IMR-90 (cell line): Measurements from ENCODE around the gene SLC2A1. TPM values are rescaled to one million over a fixed set of nuclear protein-coding genes. Genes with fewer than 3 reads are reported as not detected.

Experiments used
- ATAC-seq: fragments of 200-7000 bp; cut with Tn5 transposase; 2 replicates; pipeline ENCODE4 v1.9.1; 2020; ENCODE audit warnings: low read depth, mild to moderate bottlenecking, moderate library complexity
- BruUV-seq: library from RNA; stranded (reverse); fragments of 400-500 nt; replicated peaks from 2 replicates; lab custom pipeline; 2021; lab: Mats Ljungman, UMichigan
- CTCF ChIA-PET: fragments of 300-600 bp; formaldehyde crosslinking; extraction: SDS; loops from one replicate; lab custom pipeline; 2021; ENCODE audit warnings: antibody characterized with exemption; lab: Yijun Ruan, JAX
- POLR2A ChIA-PET: fragments of 300-600 bp; sonication (Branson Sonifier 250); formaldehyde crosslinking; loops from one replicate; lab custom pipeline; 2022; ENCODE audit warnings: antibody characterized with exemption; ENCODE audit not compliant: unreplicated experiment; lab: Charles Lee
- DNase-seq: peaks from one replicate; pipeline ENCODE4 v3.0.0; 2013
- H2AFZ ChIP-seq: replicated peaks from 2 replicates; pipeline ENCODE3; 2013; ENCODE audit warnings: low read length, mild to moderate bottlenecking; ENCODE audit not compliant: poor library complexity
- H2AK5ac ChIP-seq: 2 replicates; pipeline ENCODE4 v1.6.1; 2013; ENCODE audit warnings: low read depth, low read length, inconsistent platforms
- H2AK9ac ChIP-seq: replicated peaks from 2 replicates; pipeline ENCODE3; 2013; ENCODE audit warnings: mild to moderate bottlenecking, low read depth, low read length, moderate library complexity; ENCODE audit not compliant: poor library complexity
- H2BK120ac ChIP-seq: 2 replicates; pipeline ENCODE4 v1.6.1; 2013; ENCODE audit warnings: low read depth, low read length, inconsistent platforms
- H2BK15ac ChIP-seq: 3 replicates; pipeline ENCODE4 v1.6.1; 2013; ENCODE audit warnings: low read depth, low read length, inconsistent platforms
- H2BK20ac ChIP-seq: 2 replicates; pipeline ENCODE4 v1.6.1; 2013; ENCODE audit warnings: low read depth, mild to moderate bottlenecking, inconsistent platforms, low read length, moderate library complexity
- H2BK5ac ChIP-seq: 2 replicates; pipeline ENCODE4 v1.6.1; 2013; ENCODE audit warnings: mild to moderate bottlenecking, low read depth, low read length, inconsistent platforms; ENCODE audit not compliant: poor library complexity, severe bottlenecking
- H3K14ac ChIP-seq: replicated peaks from 2 replicates; pipeline ENCODE4 v1.6.1; 2013; ENCODE audit warnings: low read depth, low read length, inconsistent platforms
- H3K18ac ChIP-seq: 2 replicates; pipeline ENCODE4 v1.6.1; 2013; ENCODE audit warnings: low read depth, low read length, control low read depth
- H3K23ac ChIP-seq: 2 replicates; pipeline ENCODE4 v1.6.1; 2013; ENCODE audit warnings: low read depth, low read length, inconsistent platforms
- H3K27ac ChIP-seq: 2 replicates; pipeline ENCODE4 v1.5.1; 2013; ENCODE audit warnings: mild to moderate bottlenecking, control low read depth, low read length; ENCODE audit not compliant: insufficient read depth
- H3K27me3 ChIP-seq: 2 replicates; pipeline ENCODE4 v1.6.1; 2013; ENCODE audit warnings: low read length; ENCODE audit not compliant: control insufficient read depth, insufficient read depth
- H3K36me3 ChIP-seq: 2 replicates; pipeline ENCODE4 v1.6.1; 2013; ENCODE audit warnings: low read length, mixed read lengths; ENCODE audit not compliant: control insufficient read depth, insufficient read depth
- H3K4ac ChIP-seq: 2 replicates; pipeline ENCODE4 v1.6.1; 2013; ENCODE audit warnings: low read depth, low read length, inconsistent platforms
- H3K4me1 ChIP-seq: 2 replicates; pipeline ENCODE4 v1.6.1; 2013; ENCODE audit warnings: low read length, mixed read lengths; ENCODE audit not compliant: control insufficient read depth, insufficient read depth
- H3K4me2 ChIP-seq: 2 replicates; pipeline ENCODE4 v1.6.1; 2013; ENCODE audit warnings: low read depth, mild to moderate bottlenecking, control low read depth, low read length, moderate library complexity
- H3K4me3 ChIP-seq: 2 replicates; pipeline ENCODE4 v1.5.1; 2013; ENCODE audit warnings: low read depth, mild to moderate bottlenecking, control low read depth, low read length, moderate library complexity; ENCODE audit not compliant: insufficient read depth
- H3K56ac ChIP-seq: 2 replicates; pipeline ENCODE4 v1.6.1; 2013; ENCODE audit warnings: low read length, inconsistent platforms; ENCODE audit not compliant: insufficient read depth; ENCODE audit errors: extremely low read depth
- H3K79me1 ChIP-seq, 2 experiments: 2 replicates each; pipeline ENCODE4 v1.6.1; 2013; ENCODE audit warnings: low read length in 2 of 2, inconsistent platforms in 1 of 2, low read depth in 1 of 2
- H3K9ac ChIP-seq: 2 replicates; pipeline ENCODE4 v1.6.1; 2013; ENCODE audit warnings: low read depth, low read length, control low read depth
- H3K9me1 ChIP-seq: 2 replicates; pipeline ENCODE4 v1.6.1; 2013; ENCODE audit warnings: low read length, inconsistent platforms; ENCODE audit not compliant: insufficient read depth
- H3K9me3 ChIP-seq: 2 replicates; pipeline ENCODE4 v1.6.1; 2013; ENCODE audit warnings: low read length; ENCODE audit not compliant: control insufficient read depth, insufficient read depth
- H4K20me1 ChIP-seq: 2 replicates; pipeline ENCODE4 v1.6.1; 2013; ENCODE audit warnings: low read length, inconsistent platforms; ENCODE audit not compliant: insufficient read depth
- H4K5ac ChIP-seq: 2 replicates; pipeline ENCODE4 v1.6.1; 2013; ENCODE audit warnings: mild to moderate bottlenecking, low read depth, low read length, control low read depth
- H4K8ac ChIP-seq, 2 experiments: 2 replicates each; pipeline ENCODE4 v1.6.1; 2013; ENCODE audit warnings: low read depth in 2 of 2, low read length in 2 of 2, control low read depth in 1 of 2, inconsistent platforms in 1 of 2
- H4K91ac ChIP-seq: 2 replicates; pipeline ENCODE4 v1.6.1; 2013; ENCODE audit warnings: low read depth, low read length, inconsistent platforms; ENCODE audit not compliant: insufficient read depth
- MAFK ChIP-seq: IDR thresholded peaks from 2 replicates; pipeline ENCODE4 v1.6.1; 2012; ENCODE audit warnings: low read depth, low read length, improper control_type of control experiment
- MAZ ChIP-seq: IDR thresholded peaks from 2 replicates; pipeline ENCODE4 v1.6.1; 2012; ENCODE audit warnings: low read depth, mild to moderate bottlenecking, low read length, improper control_type of control experiment, moderate library complexity, borderline replicate concordance
- RAD21 ChIP-seq: IDR thresholded peaks from 2 replicates; pipeline ENCODE4 v1.6.1; 2012; ENCODE audit warnings: low read length, improper control_type of control experiment
- USF2 ChIP-seq: fragments of 150-350 bp; IDR thresholded peaks from 2 replicates; pipeline ENCODE4 v1.6.1; 2017; ENCODE audit warnings: mild to moderate bottlenecking, antibody characterized with exemption, low read length, low read depth
- WGBS, 2 experiments: methylation state at CpG; one replicate each; pipeline versions ENCODE4 v1.1.5 to v1.1.7; 2013; ENCODE audit warnings: missing lambda C conversion rate in 2 of 2; ENCODE audit not compliant: insufficient read length in 1 of 2; ENCODE audit errors: extremely low coverage in 2 of 2; 5-methylcytosine and 5-hydroxymethylcytosine counted together
- dilution Hi-C: fragments of 300-500 bp; cut with HindIII; formaldehyde crosslinking; loops from one replicate; pipeline ENCODE4 v1.14.3; 2018; ENCODE audit warnings: low sequenced_read_pairs; ENCODE audit not compliant: unreplicated experiment
- in situ Hi-C: fragments of 300-500 bp; cut with MboI; formaldehyde crosslinking; loops from 3 replicates; pipeline ENCODE4 v1.14.3; 2019; ENCODE audit warnings: low sequenced_read_pairs, inconsistent platforms, mixed read lengths
- intact Hi-C: fragments of 100-400 bp; cut with micrococcal nuclease; formaldehyde crosslinking; loops from 2 replicates; pipeline ENCODE4 v1.10.0; 2022
- polyA plus RNA-seq, 3 experiments: library from polyadenylated mRNA; depleted of rRNA; stranded (reverse); fragments of >200 nt; gene quantifications; 2 replicates each; pipeline ENCODE4 v1.2.3, GENCODE V29; 2012; ENCODE audit warnings: low replicate concordance in 1 of 3
- total RNA-seq: library from RNA; depleted of rRNA; stranded (reverse); fragments of >200 nt; gene quantifications from 2 replicates; pipeline ENCODE4 v1.2.3, GENCODE V29; 2012

SLC2A1 gene
- total and polyA plus RNA-seq, 2 of the 4 experiments (the other 2 are of a cell fraction), result 200 to 395 TPM

- POLR2A ChIA-PET, result no interaction called here
- no peak overlapping the region for H2BK15ac ChIP-seq
Observed at GRCh38 chr1:42927274-42927841, 31.3 kb downstream of the SLC2A1 start.

More at GRCh38 chr1:42927274-42927841, 31.3 kb downstream of the SLC2A1 start:
- no peak for ATAC-seq
- H3K23ac ChIP-seq, result no peak overlapping the region
- no peak overlapping the region for H4K91ac ChIP-seq
- H4K5ac ChIP-seq, result no peak overlapping the region
- no peak overlapping the region for H3K4ac ChIP-seq
- no peak overlapping the region for H4K8ac ChIP-seq
- intact Hi-C loops, result no loop called here
- WGBS, 2 experiments, result 90% methylated on average over 5 of the region's 8 CpGs; no CpG with 5 or more reads in 1 of the 2 experiments
- no peak overlapping the region for H3K56ac ChIP-seq
- in situ Hi-C loops, result no loop called here
- no peak overlapping the region for H2AK9ac ChIP-seq
- peaks cover 7% of the 10 kb centered on the region; the same call in 1 of the 2 replicates for H3K9me1 ChIP-seq
- no peak overlapping the region for H3K4me3 ChIP-seq
- no peak overlapping the region for H3K18ac ChIP-seq
- H3K9me3 ChIP-seq, result no peaks in the 10 kb centered on the region
- no peak overlapping the region for H2BK5ac ChIP-seq
- H3K4me1 ChIP-seq, result peaks cover 6% of the 10 kb centered on the region
- H3K9ac ChIP-seq, result no peak overlapping the region
- no peak overlapping the region for H3K14ac ChIP-seq
- dilution Hi-C loops, result no loop called here
- TF ChIP-seq MAFK (no peak), RAD21 (no peak), USF2 (peak; percentile 31; the same call in 1 of the 2 replicates), MAZ (no peak)
- peaks cover 30 to 62% of the 10 kb centered on the region in 2 experiments for H3K79me1 ChIP-seq
- BruUV-seq, result no TSS peak
- CTCF ChIA-PET, result interaction anchor here (1.5 kb wide), 1 partner anchor 146 kb away, joined by 6 read pairs; no protein-coding TSS in a partner anchor
- H2BK120ac ChIP-seq, result no peak overlapping the region
- peaks cover 65% of the 10 kb centered on the region for H3K36me3 ChIP-seq
- H2AK5ac ChIP-seq, result no peak overlapping the region
- no peak for DNase-seq
- H2AFZ ChIP-seq, result no peak overlapping the region
- H3K27ac ChIP-seq, result no peak overlapping the region
- no peak overlapping the region for H2BK20ac ChIP-seq
- no peaks in the 10 kb centered on the region for H3K27me3 ChIP-seq
- H4K20me1 ChIP-seq, result peaks cover 38% of the 10 kb centered on the region
- H3K4me2 ChIP-seq, result no peak overlapping the region
